Ureter (tissue), 1 donor: ENCODE measurements around the gene SND1. TPM values are rescaled to one million over a fixed set of nuclear protein-coding genes. Genes with fewer than 3 reads are reported as not detected.

Experiments used
- DNase-seq: peaks from one replicate; pipeline ENCODE4 v3.0.0-alpha.2; 2020; ENCODE audit warnings: low spot score
- total RNA-seq: library from RNA; stranded (reverse); gene quantifications from one replicate; pipeline ENCODE4 v1.2.4, GENCODE V29; 2023
- donor health status: DM: yes; HTN: yes; CAD: no.

The SND1 gene
- total RNA-seq, 1 donor from 2014 or later = 208 TPM

DNA sequence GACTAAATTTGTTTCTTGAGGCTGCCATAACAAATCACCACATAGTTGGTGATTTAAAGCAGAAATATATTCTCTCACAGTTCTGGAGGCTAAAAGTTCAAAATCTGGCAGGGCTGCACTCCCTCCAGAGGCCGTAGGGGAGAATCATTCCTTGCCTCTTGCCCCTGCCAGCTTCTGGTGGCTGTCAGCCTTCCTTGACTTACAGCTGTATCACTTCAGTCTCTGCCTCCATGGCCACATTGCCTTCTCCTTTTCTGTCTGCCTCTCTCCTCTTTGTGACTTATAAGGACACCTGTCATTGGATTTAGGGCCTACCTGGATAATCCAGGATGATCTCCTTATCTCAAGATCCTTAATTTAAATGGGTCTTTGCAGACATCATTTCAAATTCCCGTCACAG lies 385.1 kb downstream of the SND1 start:
- DNase-seq = no peak

DNA sequence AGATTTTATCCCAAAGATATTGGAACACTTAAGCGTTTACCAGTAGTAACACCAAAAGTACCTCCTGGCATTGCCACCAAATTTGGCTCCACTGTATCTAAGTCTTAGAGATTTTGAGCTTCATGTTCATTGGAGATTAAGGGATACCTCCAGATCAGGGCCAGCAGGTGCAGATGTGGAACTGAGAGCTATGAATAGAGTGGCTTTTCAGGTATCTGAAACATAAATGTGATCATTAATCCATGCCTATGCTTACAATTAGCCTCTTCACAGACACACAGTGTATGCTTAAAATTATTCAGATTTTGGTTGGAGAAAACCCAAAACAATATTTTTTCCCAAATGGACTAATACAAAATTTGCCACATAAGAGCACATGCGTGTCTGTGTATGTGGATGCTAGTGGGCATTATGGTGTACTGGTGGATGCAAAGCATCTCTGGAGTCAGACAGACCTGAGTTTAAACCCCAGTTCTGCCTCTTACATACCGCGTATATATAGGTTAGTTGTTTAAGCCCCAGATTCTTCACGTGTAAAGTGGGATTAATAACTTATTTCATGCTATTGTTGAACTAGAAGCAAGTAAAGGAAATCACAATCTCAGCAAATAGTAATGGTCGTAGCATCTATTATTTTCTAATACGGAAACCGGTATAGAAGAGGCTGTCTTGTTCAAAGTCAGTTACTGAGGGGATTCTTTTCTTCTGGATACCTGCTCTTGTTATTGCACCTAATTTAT lies 386.1 kb downstream of the SND1 start:
- no peak for DNase-seq

GRCh38 chr7:128039544-128039953 lies 387.6 kb downstream of the SND1 start:
- DNase-seq = no peak

- DNase-seq = no peak
Observed at GRCh38 chr7:128040205-128040604, 388.2 kb downstream of the SND1 start.

- DNase-seq = no peak
Observed at GRCh38 chr7:128041203-128041602, 389.2 kb downstream of the SND1 start.

DNA sequence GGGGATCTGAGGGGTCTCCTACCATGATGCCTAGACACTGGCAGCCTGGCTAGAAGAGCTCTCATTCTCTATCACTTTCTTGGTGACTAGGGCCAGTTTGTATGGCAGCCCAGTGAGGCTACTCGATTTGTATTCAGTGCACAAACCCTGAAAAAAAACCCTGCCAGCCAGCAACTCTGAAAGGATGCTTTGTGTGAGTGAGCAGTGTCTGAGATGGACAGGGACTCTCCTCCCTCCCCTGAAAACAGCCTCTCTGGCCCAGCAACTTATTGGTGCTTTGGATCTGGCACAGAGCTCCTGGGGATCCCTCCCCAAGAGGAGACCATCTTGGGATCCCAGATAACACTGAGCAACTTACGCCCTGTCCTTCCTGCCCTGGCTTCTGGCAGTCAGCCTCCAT lies 390.0 kb downstream of the SND1 start:
- no peak for DNase-seq

GRCh38 chr7:128044064-128044463 lies 392.1 kb downstream of the SND1 start:
- no peak for DNase-seq

DNA sequence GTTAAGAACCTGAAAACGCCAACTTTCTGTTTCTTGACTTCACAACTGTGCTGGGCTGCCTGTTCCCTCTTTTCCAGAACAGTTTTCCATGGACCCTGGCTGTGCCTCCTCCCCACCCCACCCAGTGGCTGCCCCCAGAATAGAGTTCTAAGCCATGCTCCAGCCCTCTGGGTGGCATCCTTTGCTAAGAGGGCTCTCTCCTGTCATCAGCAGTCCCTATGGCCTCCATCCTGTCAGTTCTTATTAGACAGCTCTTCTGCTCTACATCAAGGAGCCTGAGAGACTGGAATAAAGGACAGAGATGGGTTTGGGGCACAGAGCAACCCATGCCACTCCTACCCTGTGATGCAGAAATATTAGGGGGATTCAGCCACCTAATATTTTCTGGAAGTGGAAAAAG lies 393.2 kb downstream of the SND1 start:
- DNase-seq = no peak

GRCh38 chr7:128045766-128046165 lies 393.8 kb downstream of the SND1 start:
- DNase-seq = no peak

GRCh38 chr7:128052404-128052803 lies 400.4 kb downstream of the SND1 start:
- no peak for DNase-seq

DNA sequence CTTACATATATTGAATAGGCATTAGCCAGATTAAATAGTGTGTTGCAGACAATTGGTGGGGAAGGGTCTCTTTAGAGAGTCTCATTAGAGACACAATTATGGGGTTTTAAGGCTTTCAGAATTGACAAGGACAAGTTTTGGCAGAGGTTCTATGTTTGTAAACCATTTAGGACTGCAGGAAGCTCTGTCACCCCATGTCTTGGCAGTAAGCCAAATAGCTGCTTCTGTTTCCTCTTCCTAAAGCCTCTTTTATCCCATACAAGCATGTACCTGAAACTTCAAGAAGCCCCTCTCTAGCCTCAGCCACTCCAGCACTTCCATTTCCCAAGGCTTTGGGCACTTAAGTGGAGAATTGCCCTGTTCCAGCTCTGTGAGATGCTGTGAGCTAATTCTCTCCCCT lies 401.0 kb downstream of the SND1 start:
- DNase-seq = no peak

DNA sequence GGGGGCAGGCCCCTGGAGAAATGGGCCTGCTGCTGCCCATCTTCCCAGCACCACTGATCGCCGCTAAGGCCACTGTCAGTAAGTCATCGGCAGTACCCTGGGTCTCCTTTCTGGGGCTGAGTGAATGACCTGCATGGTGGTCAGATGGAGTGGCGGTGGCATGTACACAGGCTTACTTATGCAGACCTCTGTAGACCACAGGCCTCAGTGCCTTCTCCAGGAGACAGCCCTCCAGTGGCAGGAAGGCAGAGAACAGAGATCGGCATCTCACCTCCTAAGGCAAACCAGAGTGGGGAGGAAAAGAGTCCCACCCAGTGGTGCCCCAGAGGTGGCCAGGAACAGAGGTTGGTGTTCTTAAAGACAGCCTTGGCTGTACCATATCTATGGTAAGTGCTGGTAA lies 402.0 kb downstream of the SND1 start:
- no peak for DNase-seq

DNA sequence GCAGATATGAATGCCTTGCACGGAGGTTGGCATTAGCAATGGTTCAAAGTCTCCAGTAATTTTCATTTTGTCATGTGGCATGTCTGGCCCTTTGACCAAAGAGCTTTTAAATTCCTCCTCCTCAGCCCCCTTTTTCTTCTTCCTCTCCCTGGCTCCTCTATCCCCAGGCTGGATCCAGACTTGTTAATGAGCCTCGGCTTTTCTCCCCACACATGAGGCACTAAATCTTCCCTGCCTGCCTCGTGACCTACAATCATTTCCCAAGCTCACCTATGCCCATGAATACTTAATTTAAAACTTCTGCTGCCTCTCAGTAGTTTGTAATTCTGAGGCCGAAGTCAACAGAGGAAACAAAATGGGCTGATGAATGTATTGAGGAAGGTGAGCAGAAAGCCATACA lies 402.5 kb downstream of the SND1 start:
- DNase-seq = no peak

DNA sequence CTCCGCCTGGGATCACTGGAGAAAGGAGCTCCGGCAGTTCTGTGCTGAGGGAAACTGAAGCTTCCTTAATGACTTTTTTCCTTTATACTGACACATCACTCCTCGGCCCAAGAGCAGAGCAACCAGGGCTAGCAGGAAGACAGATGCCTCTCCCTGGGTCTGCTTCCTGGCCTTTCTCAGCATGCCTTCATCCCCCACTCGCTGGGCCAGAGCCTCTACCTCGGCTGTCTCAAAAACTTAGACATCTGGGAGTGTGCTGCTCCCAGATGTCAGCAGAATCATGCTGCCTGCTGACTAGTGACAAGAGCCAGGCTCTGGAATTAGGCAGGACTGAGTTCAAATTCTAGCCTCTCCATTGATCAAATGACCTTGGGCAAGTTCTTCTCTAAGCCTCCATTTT lies 403.6 kb downstream of the SND1 start:
- DNase-seq = no peak

DNA sequence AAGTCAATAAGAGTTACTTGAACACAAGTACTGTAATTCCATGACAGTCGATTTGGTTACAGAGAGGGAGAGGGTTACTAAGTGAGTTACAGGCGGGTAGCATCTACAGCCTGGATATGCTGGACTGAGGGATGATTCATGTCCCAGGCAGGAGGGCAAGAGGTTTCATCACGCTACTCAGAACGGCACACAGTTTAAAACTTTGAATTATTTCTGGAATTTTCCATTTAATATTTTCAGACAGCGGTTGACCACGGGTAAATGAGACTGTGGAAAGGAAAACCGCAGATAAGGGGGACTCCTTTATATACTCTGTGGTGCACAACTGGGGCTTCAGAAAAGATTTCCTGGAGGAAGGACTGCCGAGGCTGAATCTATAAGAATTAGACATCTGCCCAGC lies 404.9 kb downstream of the SND1 start:
- DNase-seq = no peak

- no peak for DNase-seq
Observed at GRCh38 chr7:128057909-128058308, 405.9 kb downstream of the SND1 start.

GRCh38 chr7:128059143-128059988 lies 407.4 kb downstream of the SND1 start:
- DNase-seq = no peak

- DNase-seq = no peak
Observed at GRCh38 chr7:128060018-128060417, 408.0 kb downstream of the SND1 start.

DNA sequence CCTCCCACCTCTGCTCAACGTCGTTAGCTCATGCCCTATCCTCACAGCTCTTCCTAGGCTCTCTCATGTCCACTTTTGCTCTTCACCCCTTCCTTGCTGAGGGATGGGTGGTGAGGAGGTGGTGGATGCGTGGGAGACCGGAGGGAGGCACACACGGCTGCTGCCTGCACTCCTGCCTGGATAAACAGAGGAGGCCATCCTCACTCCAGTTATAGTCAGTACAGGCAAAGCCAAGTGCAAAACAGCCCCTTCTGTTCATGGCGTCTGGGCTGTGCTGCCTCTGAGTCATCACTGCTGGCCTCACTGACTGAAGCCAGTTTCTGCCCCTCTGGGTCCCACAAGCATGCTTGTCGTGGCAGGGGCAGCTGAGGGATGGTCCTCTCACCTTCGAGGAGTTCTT lies 411.1 kb downstream of the SND1 start:
- DNase-seq = no peak

GRCh38 chr7:128065872-128066271 lies 413.9 kb downstream of the SND1 start:
- DNase-seq = no peak

DNA sequence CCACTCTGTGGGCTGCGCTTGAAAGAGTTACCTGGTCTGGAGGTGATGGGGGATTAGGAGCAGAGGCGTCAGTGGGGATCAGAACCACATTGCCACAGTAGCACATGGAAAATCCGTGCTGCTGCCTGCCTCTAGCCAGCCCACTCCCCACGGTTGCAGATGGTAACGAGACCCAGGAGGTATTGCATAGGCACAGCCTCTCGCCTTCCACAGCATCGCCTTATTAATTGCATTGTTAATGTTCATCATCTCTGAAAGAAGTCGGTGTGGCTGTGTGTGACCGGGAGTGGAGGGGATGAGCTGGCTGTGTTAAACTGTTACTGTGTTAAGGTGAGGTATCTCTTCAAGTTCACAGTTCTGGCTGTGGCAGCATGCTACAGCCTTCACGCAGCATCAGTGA lies 414.4 kb downstream of the SND1 start:
- DNase-seq = no peak

- DNase-seq = no peak
Observed at GRCh38 chr7:128066858-128067257, 414.9 kb downstream of the SND1 start.

GRCh38 chr7:128067983-128068382 lies 416.0 kb downstream of the SND1 start:
- DNase-seq = no peak
